Left lung (tissue), 10 donors: Measurements from ENCODE around the gene RALGAPB. TPM values are rescaled to one million over a fixed set of nuclear protein-coding genes. Genes with fewer than 3 reads are reported as not detected.

Experiments used
- ATAC-seq: fragments of 200-7000 bp; cut with Tn5 transposase; one replicate; pipeline ENCODE4 v1.9.1; 2020; ENCODE audit warnings: moderate library complexity
- DNase-seq, 4 donors: peaks; one replicate each; pipeline ENCODE4 v3.0.0-alpha.2; 2013 to 2020
- H3K27ac ChIP-seq, 2 donors: fragments of 200-600 bp; sonication (generic) in 1 of 2; one replicate each; pipeline versions ENCODE4 v1.5.0 to v1.8.0; 2020 to 2021
- H3K27me3 ChIP-seq, 2 donors: fragments of 200-600 bp; sonication (generic) in 1 of 2; one replicate each; pipeline versions ENCODE4 v1.5.0 to v1.8.0; 2020 to 2021
- H3K36me3 ChIP-seq, 2 donors: fragments of 200-600 bp; sonication (generic) in 1 of 2; one replicate each; pipeline versions ENCODE4 v1.5.0 to v1.8.0; 2020 to 2021
- H3K4me1 ChIP-seq, 2 donors: fragments of 200-600 bp; one replicate each; pipeline ENCODE4 v1.8.0; 2021
- H3K4me3 ChIP-seq, 2 donors: fragments of 200-600 bp; sonication (generic) in 1 of 2; one replicate each; pipeline versions ENCODE4 v1.5.0 to v1.8.0; 2020 to 2021; ENCODE audit warnings: mild to moderate bottlenecking in 1 of 2
- H3K9me3 ChIP-seq, 2 donors: fragments of 200-600 bp; sonication (generic) in 1 of 2; one replicate each; pipeline versions ENCODE4 v1.5.0 to v1.8.0; 2020 to 2021
- intact Hi-C, 2 donors: fragments of 100-400 bp; cut with DNase I; formaldehyde crosslinking; loops; one replicate each; pipeline versions ENCODE4 v1.11.2 to v1.14.2; 2022
- polyA plus RNA-seq, 6 donors: library from polyadenylated mRNA; unstranded; fragments of 120-200 nt; gene quantifications; one replicate each; pipeline ENCODE4 v1.2.1, GENCODE V29; 2013; ENCODE audit not compliant: insufficient read length in 6 of 6
- total RNA-seq, 2 donors: library from RNA; stranded (reverse); fragmentation: NEBNext Ultra II Directional; extraction: Animal tissue kit (Norgen Biotek cat#: 25700); gene quantifications; one replicate each; pipeline ENCODE4 v1.2.1, GENCODE V29; 2021
- TF ChIP-seq, protein P1 (sequence below), 2 donors: fragments of 200-600 bp; sonication (generic) in 1 of 2; IDR thresholded peaks; one replicate each; pipeline versions ENCODE4 v1.5.0 to v1.8.0; 2021; ENCODE audit warnings: antibody characterized with exemption in 2 of 2
- donor health status: DM: no; HTN: yes; CAD: no.
- donor health status: DM: no; HTN: no; CAD: no.

The RALGAPB gene
- total and polyA plus RNA-seq, 8 donors, result 29.6 to 38.4 (median 35.8) TPM

DNA sequence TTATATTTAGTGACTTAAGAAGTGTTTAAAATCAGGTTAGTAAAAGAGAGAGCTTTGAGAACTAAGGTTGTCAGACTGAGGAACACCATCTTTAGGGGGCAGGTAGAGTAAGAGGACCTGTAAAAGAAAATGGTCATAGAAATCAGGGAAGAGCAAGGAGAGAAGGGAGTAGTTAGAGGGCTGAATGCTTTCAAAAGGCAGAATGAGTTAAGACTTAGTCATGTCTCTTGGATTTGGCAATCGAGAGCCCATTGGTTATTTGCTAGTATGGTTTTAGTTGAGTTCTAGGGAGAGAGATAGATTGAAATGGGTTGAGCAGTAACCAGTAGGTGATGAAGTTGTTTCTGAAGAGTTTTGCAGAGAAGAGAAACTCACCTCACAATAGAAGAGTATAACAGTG, 51.1 kb downstream of the RALGAPB start:
- Histone ChIP-seq H3K27me3 (no peaks in the 10 kb centered on the region), H3K9me3 (no peaks in the 10 kb centered on the region), H3K4me1 (no peaks in the 10 kb centered on the region), H3K36me3 (peaks cover under 1 to 89% of the 10 kb centered on the region in 2 donors), H3K27ac (no peak overlapping the region), H3K4me3 (no peak overlapping the region)
- intact Hi-C loops, result no loop called here
- no peak for ATAC-seq
- TF ChIP-seq, protein P1, sequence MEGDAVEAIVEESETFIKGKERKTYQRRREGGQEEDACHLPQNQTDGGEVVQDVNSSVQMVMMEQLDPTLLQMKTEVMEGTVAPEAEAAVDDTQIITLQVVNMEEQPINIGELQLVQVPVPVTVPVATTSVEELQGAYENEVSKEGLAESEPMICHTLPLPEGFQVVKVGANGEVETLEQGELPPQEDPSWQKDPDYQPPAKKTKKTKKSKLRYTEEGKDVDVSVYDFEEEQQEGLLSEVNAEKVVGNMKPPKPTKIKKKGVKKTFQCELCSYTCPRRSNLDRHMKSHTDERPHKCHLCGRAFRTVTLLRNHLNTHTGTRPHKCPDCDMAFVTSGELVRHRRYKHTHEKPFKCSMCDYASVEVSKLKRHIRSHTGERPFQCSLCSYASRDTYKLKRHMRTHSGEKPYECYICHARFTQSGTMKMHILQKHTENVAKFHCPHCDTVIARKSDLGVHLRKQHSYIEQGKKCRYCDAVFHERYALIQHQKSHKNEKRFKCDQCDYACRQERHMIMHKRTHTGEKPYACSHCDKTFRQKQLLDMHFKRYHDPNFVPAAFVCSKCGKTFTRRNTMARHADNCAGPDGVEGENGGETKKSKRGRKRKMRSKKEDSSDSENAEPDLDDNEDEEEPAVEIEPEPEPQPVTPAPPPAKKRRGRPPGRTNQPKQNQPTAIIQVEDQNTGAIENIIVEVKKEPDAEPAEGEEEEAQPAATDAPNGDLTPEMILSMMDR (IDR thresholded peaks at IDR 0.05), result no peak
- DNase-seq, result no peak

DNA sequence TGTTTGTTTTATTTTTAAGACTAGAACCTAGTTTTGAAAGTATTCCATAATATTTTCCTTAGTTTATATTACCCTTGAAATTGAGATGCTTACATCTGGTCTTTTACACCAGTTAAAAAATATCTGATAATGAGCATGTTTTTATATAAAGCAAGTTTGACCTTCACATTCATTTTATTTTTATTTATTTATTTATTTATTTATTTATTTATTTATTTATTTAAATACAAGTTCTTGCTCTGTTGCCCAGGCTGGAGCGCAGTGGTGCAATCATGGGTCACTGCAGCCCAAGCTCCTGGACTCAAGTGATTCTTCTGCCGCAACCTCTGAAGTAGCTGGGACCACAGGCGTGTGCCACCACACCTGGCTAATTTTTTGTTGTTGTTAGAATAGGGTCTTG, 55.5 kb downstream of the RALGAPB start:
- Histone ChIP-seq H3K27me3 (no peaks in the 10 kb centered on the region), H3K36me3 (peaks cover 0 to 93% of the 10 kb centered on the region in 2 donors), H3K4me1 (no peaks in the 10 kb centered on the region)

DNA sequence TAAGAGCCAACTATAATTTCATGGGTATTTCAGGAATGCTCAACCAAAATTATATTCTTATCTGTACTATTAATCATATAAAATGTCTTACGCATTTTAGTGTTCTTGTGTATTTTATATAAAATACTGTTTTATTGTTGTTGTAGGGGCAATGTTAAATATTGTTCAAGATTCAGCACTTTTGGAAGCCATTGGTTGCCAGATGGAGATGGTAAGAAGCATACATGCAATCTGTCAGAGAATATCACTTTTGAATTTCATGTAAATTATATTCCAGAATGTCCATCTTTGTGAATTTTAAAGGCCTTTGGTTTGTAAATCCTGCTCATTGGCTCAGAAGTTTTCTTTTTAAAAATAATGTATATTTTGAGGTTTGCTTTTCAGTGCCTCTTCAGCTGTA, 58.4 kb downstream of the RALGAPB start:
- ATAC-seq, result no peak
- Histone ChIP-seq H3K27ac (no peak overlapping the region), H3K36me3 (peaks cover 0 to 95% of the 10 kb centered on the region in 2 donors)

More for the DNA sequence above, 55.5 kb downstream of the RALGAPB start:
- ATAC-seq (no peak), DNase-seq (no peak)
- TF ChIP-seq, protein P1 (IDR thresholded peaks at IDR 0.05), result no peak
- intact Hi-C loops, result no loop called here
- Histone ChIP-seq H3K4me3 (no peak overlapping the region), H3K9me3 (no peaks in the 10 kb centered on the region), H3K27ac (no peak overlapping the region)

DNA sequence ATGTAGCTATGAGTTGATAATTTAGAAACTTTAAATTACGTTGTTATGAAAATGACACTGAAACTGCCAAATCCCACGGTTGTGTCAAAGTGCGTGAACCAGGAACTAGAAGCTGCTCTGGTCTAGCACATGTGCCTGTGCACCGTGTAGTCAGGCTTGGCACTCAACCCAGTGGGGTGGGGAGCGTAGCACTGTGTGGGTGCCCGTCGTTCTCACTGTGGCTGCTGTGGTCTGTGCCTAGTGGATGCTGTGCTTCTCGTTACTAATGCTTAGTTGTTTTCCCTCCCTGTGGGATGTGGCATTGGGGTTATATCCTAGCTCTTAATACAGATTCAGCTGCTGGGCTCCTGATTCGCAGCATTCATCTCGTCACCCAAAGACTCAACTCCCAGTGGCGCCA, 62.1 kb downstream of the RALGAPB start:
- DNase-seq, result no peak
- intact Hi-C loops, result no loop called here
- H3K4me3 ChIP-seq, result no peak overlapping the region

More for the DNA sequence above, 58.4 kb downstream of the RALGAPB start:
- H3K4me3 ChIP-seq, result no peak overlapping the region
- TF ChIP-seq, protein P1 (IDR thresholded peaks at IDR 0.05), result no peak
- H3K27me3 ChIP-seq, result no peaks in the 10 kb centered on the region
- H3K9me3 ChIP-seq, result no peaks in the 10 kb centered on the region
- intact Hi-C loops, result no loop called here
- H3K4me1 ChIP-seq, result no peaks in the 10 kb centered on the region
- DNase-seq, result no peak

DNA sequence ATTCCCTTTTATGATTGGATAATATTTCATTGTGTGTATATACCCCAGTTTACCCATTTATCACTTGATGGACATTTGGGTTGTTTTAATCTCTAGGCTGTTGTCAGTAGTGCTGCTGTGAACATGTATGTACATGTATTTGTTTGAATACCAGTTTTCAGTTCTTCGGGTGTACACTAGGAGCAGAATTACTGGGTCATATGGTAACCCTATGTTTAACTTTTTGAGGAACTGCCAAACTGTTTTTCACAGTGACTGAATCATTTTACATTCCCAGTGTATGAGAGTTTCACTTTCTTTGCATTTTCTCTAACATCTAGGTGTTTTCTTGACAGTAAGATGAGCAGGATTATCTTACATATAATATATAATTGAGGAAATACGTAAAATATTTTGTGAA, 63.7 kb downstream of the RALGAPB start:
- no peak overlapping the region for H3K4me3 ChIP-seq
- H3K27ac ChIP-seq, result no peak overlapping the region
- ATAC-seq, result no peak
- TF ChIP-seq, protein P1 (IDR thresholded peaks at IDR 0.05), result no peak
- no peaks in the 10 kb centered on the region for H3K4me1 ChIP-seq
- intact Hi-C loops, result no loop called here
- peaks cover 0 to 100% of the 10 kb centered on the region in 2 donors for H3K36me3 ChIP-seq
- no peaks in the 10 kb centered on the region for H3K9me3 ChIP-seq
- DNase-seq, result no peak
- H3K27me3 ChIP-seq, result no peaks in the 10 kb centered on the region

More for the DNA sequence above, 62.1 kb downstream of the RALGAPB start:
- no peaks in the 10 kb centered on the region for H3K27me3 ChIP-seq
- no peak overlapping the region for H3K27ac ChIP-seq
- TF ChIP-seq, protein P1 (IDR thresholded peaks at IDR 0.05), result no peak
- no peak for ATAC-seq
- peaks cover 0 to 97% of the 10 kb centered on the region in 2 donors for H3K36me3 ChIP-seq
- no peaks in the 10 kb centered on the region for H3K4me1 ChIP-seq
- H3K9me3 ChIP-seq, result no peaks in the 10 kb centered on the region
